Measurements from ENCODE around the gene LMO2. TPM values are rescaled to one million over a fixed set of nuclear protein-coding genes. Genes with fewer than 3 reads are reported as not detected.

The LMO2 gene
- total and polyA plus RNA-seq, 2 of the 13 experiments (the other 11 are each of a cell fraction or from before 2014, with no cell fraction given): not detected

GRCh38 chr11:33904102-33904501 is 12.2 kb upstream of the LMO2 start (continued):
- no peak for TF ChIP-seq CTCF (CRISPR knock-in tag; IDR thresholded peaks at IDR 0.05)
- TF ChIP-seq GATAD2A (CRISPR knock-in tag; IDR thresholded peaks at IDR 0.05): no peak
- no peak for TF ChIP-seq IRX3 (CRISPR knock-in tag; IDR thresholded peaks at IDR 0.05; ENCODE audit: borderline replicate concordance, low read depth)
- TF ChIP-seq BRF2 (CRISPR knock-in tag; IDR thresholded peaks at IDR 0.05): no peak

GRCh38 chr11:33900159-33900840 is 8.4 kb upstream of the LMO2 start:
- 36% methylated on average over 7 of the region's 7 CpGs for WGBS (ENCODE audit: low lambda C conversion rate)
- H3K9me3 ChIP-seq (ENCODE audit: low read length): no peaks in the 10 kb centered on the region
- in situ Hi-C loops (cut with HindIII; ENCODE audit: extremely low pct_ligation_motif_present, low pct_unique_long_range_greater_than_20kb): no loop called here
- H3K36me3 ChIP-seq (replicated peaks in 1 of 2; ENCODE audit: control insufficient read depth in 1 of 2, insufficient read depth in 2 of 2, low read length in 2 of 2): no peaks in the 10 kb centered on the region
- no peak overlapping the region for H2AFZ ChIP-seq (ENCODE audit: low read length)
- ATAC-seq (no peak), FAIRE-seq (no peak), DNase-seq (ENCODE audit: low spot score) (no peak)
- H3K4me2 ChIP-seq (ENCODE audit: low read depth, low read length): no peak overlapping the region
- no peaks in the 10 kb centered on the region for H3K79me2 ChIP-seq (ENCODE audit: insufficient read depth, low read length)
- ChIA-PET CTCF (ENCODE audit: low intra/inter-chr PET ratio, low total read pairs) (no interaction called here), POLR2A (no interaction called here)
- no peaks in the 10 kb centered on the region for H4K20me1 ChIP-seq (ENCODE audit: insufficient read depth, low read length)
- BruUV-seq (replicated peaks): no TSS peak
- intact Hi-C loops (cut with micrococcal nuclease; ENCODE audit: unreplicated experiment): no loop called here
- H3K9ac ChIP-seq (ENCODE audit: insufficient read depth, low read depth, low read length): no peak overlapping the region
- H3K4me3 ChIP-seq (replicated peaks in 1 of 3; ENCODE audit: insufficient read depth in 1 of 3, low read depth in 2 of 3, low read length in 3 of 3): no peak overlapping the region
- H3K27ac ChIP-seq (ENCODE audit: extremely low read length, insufficient read depth, low read length): no peak overlapping the region
- H3K27me3 ChIP-seq (ENCODE audit: control insufficient read depth in 1 of 2, insufficient read depth in 2 of 2, low read length in 2 of 2): peaks cover 6 to 36% of the 10 kb centered on the region in 2 experiments; a peak in 4 of 5 replicates
- no peaks in the 10 kb centered on the region for H3K4me1 ChIP-seq (ENCODE audit: insufficient read depth, low read length)
- TF ChIP-seq ZNF451 (CRISPR knock-in tag; IDR thresholded peaks at IDR 0.05) (no peak), ESRRA (CRISPR knock-in tag; IDR thresholded peaks at IDR 0.05; ENCODE audit: low read depth) (no peak), CENPT (CRISPR knock-in tag; IDR thresholded peaks at IDR 0.05; ENCODE audit: low read depth) (no peak), SMARCE1 (IDR thresholded peaks at IDR 0.05; ENCODE audit: borderline replicate concordance) (no peak), JUNB (CRISPR knock-in tag; IDR thresholded peaks at IDR 0.05; ENCODE audit: borderline replicate concordance) (no peak), CHD4 (IDR thresholded peaks at IDR 0.05; ENCODE audit: borderline replicate concordance, low read length) (no peak), FLYWCH1 (CRISPR knock-in tag; IDR thresholded peaks at IDR 0.05) (no peak), ZNF646 (CRISPR knock-in tag; IDR thresholded peaks at IDR 0.05) (no peak), CERS6 (CRISPR knock-in tag; IDR thresholded peaks at IDR 0.05) (no peak)
